Lower leg skin (tissue), 4 donors: ENCODE measurements around the gene TMEM214. TPM values are rescaled to one million over a fixed set of nuclear protein-coding genes. Genes with fewer than 3 reads are reported as not detected.

Experiments
- DNase-seq, 2 donors: peaks; one replicate each; pipeline ENCODE4 v3.0.0-alpha.2; 2019; ENCODE audit warnings: low spot score in 2 of 2
- H3K4me3 ChIP-seq: fragments of 200-600 bp; sonication (generic); 2 replicates; pipeline ENCODE4 v1.5.1; 2017; ENCODE audit warnings: mild to moderate bottlenecking, low read depth; ENCODE audit not compliant: poor library complexity, severe bottlenecking
- CTCF ChIP-seq, 3 donors: fragments of 450-650 bp; IDR thresholded peaks; one replicate each; pipeline ENCODE4 v1.5.1; 2016; ENCODE audit warnings: antibody characterized with exemption in 3 of 3, mild to moderate bottlenecking in 3 of 3, moderate library complexity in 2 of 3
- POLR2A ChIP-seq, 2 donors: fragments of 450-650 bp; IDR thresholded peaks; one replicate each; pipeline ENCODE4 v1.6.1; 2016 to 2017; ENCODE audit warnings: antibody characterized with exemption in 2 of 2, mild to moderate bottlenecking in 1 of 2, moderate library complexity in 1 of 2
- WGBS, 2 donors: methylation state at CpG; one replicate each; pipeline ENCODE4 v1.1.5; 2018; 5-methylcytosine and 5-hydroxymethylcytosine counted together
- intact Hi-C: fragments of 100-400 bp; cut with DNase I; formaldehyde crosslinking; loops from one replicate; pipeline ENCODE4 v1.15.0; 2023; ENCODE audit warnings: low total_unique reads
- total RNA-seq, 4 donors: library from RNA; depleted of rRNA; stranded (reverse); fragments of >200 nt; gene quantifications; one replicate each; pipeline ENCODE4 v1.1.0, GENCODE V29; 2016

Gene TMEM214
- total RNA-seq, 4 donors from 2014 or later = 30.3 to 43.9 (median 32.0) TPM

- intact Hi-C loops = loop anchor here (5.0 kb wide), 1 partner anchor 57 kb away; no protein-coding TSS in a partner anchor
- WGBS, 2 donors = 91 to 92% methylated on average over 9 of the region's 9 CpGs
- DNase-seq = no peak
- TF ChIP-seq POLR2A (IDR thresholded peaks at IDR 0.05) (no peak), CTCF (IDR thresholded peaks at IDR 0.05) (no peak)
- H3K4me3 ChIP-seq = no peak overlapping the region
Observed at GRCh38 chr2:27019459-27019858, 13.3 kb upstream of the TMEM214 start.

- no peak overlapping the region for H3K4me3 ChIP-seq
- TF ChIP-seq CTCF (IDR thresholded peaks at IDR 0.05) (no peak), POLR2A (IDR thresholded peaks at IDR 0.05) (no peak)
- intact Hi-C loops = loop anchor here (5.0 kb wide), 1 partner anchor 58 kb away; no protein-coding TSS in a partner anchor
- 63 to 71% methylated on average over 9 of the region's 9 CpGs for WGBS, 2 donors
- no peak for DNase-seq
Observed at GRCh38 chr2:27019931-27020855, 12.6 kb upstream of the TMEM214 start.

- no peak overlapping the region for H3K4me3 ChIP-seq
- intact Hi-C loops = no loop called here
- TF ChIP-seq CTCF (IDR thresholded peaks at IDR 0.05) (no peak), POLR2A (IDR thresholded peaks at IDR 0.05) (no peak)
- DNase-seq = no peak
- WGBS, 2 donors = 50 to 53% methylated on average over 11 of the region's 11 CpGs
Observed at GRCh38 chr2:27021253-27022049, 11.3 kb upstream of the TMEM214 start.

GRCh38 chr2:27023740-27024139 lies 9.0 kb upstream of the TMEM214 start:
- H3K4me3 ChIP-seq = no peak overlapping the region
- DNase-seq = no peak
- TF ChIP-seq CTCF (IDR thresholded peaks at IDR 0.05) = no peak
- intact Hi-C loops = no loop called here
- 93 to 96% methylated on average over 7 of the region's 7 CpGs for WGBS, 2 donors

GRCh38 chr2:27024188-27024587 lies 8.6 kb upstream of the TMEM214 start:
- no peak for DNase-seq
- intact Hi-C loops = no loop called here
- no peak overlapping the region for H3K4me3 ChIP-seq
- WGBS, 2 donors = 87 to 88% methylated on average over 18 of the region's 18 CpGs
- TF ChIP-seq POLR2A (IDR thresholded peaks at IDR 0.05) (no peak), CTCF (IDR thresholded peaks at IDR 0.05) (no peak)
